GM12878 (cell line): Measurements from ENCODE around the gene SH2B2.

Experiments used
- CEBPB ChIP-seq, 2 experiments: fragments of 150-350 bp in 1 of 2; IDR thresholded peaks; 2 replicates each; pipeline ENCODE4 v1.6.1; 2012 to 2014; ENCODE audit warnings: low read depth in 2 of 2, low read length in 2 of 2, borderline replicate concordance in 1 of 2, inconsistent platforms in 1 of 2
- HDGF ChIP-seq: fragments of 450-650 bp; IDR thresholded peaks from 2 replicates; pipeline ENCODE4 v1.6.1; 2016; ENCODE audit warnings: antibody characterized with exemption
- SMAD1 ChIP-seq: fragments of 450-650 bp; IDR thresholded peaks from 2 replicates; pipeline ENCODE4 v1.6.1; 2018; ENCODE audit warnings: mild to moderate bottlenecking, low read depth; ENCODE audit not compliant: partially characterized antibody
- TF ChIP-seq, protein P1 (sequence below): IDR thresholded peaks from 2 replicates; pipeline ENCODE4 v1.6.1; 2011; ENCODE audit warnings: mild to moderate bottlenecking, low read depth, low read length, moderate library complexity; ENCODE audit not compliant: insufficient replicate concordance
- TF ChIP-seq, protein P2 (sequence below), 3 experiments: IDR thresholded peaks in 2 of 3; conservative IDR thresholded peaks in 1 of 3; 2 replicates each; pipeline ENCODE4 v1.5.1; 2011; ENCODE audit warnings: low read depth in 3 of 3, low read length in 3 of 3, mild to moderate bottlenecking in 3 of 3, control low read depth in 2 of 3, moderate library complexity in 2 of 3, inconsistent platforms in 1 of 3, mixed read lengths in 1 of 3; ENCODE audit not compliant: control insufficient read depth in 2 of 3, insufficient read depth in 1 of 3; ENCODE audit errors: extremely low read depth in 1 of 3

- TF ChIP-seq SMAD1 = no peak
- TF ChIP-seq, protein P1, sequence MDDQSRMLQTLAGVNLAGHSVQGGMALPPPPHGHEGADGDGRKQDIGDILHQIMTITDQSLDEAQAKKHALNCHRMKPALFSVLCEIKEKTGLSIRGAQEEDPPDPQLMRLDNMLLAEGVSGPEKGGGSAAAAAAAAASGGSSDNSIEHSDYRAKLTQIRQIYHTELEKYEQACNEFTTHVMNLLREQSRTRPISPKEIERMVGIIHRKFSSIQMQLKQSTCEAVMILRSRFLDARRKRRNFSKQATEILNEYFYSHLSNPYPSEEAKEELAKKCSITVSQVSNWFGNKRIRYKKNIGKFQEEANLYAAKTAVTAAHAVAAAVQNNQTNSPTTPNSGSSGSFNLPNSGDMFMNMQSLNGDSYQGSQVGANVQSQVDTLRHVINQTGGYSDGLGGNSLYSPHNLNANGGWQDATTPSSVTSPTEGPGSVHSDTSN = no peak
- TF ChIP-seq, protein P2, sequence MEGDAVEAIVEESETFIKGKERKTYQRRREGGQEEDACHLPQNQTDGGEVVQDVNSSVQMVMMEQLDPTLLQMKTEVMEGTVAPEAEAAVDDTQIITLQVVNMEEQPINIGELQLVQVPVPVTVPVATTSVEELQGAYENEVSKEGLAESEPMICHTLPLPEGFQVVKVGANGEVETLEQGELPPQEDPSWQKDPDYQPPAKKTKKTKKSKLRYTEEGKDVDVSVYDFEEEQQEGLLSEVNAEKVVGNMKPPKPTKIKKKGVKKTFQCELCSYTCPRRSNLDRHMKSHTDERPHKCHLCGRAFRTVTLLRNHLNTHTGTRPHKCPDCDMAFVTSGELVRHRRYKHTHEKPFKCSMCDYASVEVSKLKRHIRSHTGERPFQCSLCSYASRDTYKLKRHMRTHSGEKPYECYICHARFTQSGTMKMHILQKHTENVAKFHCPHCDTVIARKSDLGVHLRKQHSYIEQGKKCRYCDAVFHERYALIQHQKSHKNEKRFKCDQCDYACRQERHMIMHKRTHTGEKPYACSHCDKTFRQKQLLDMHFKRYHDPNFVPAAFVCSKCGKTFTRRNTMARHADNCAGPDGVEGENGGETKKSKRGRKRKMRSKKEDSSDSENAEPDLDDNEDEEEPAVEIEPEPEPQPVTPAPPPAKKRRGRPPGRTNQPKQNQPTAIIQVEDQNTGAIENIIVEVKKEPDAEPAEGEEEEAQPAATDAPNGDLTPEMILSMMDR (IDR thresholded peaks at IDR 0.05 in 2 of 3, conservative IDR thresholded peaks at IDR 0.05 in 1 of 3; ENCODE audit: control insufficient read depth in 2 of 3, extremely low read depth in 1 of 3, insufficient read depth in 1 of 3, low read depth in 3 of 3, low read length in 3 of 3) = no peak
- no peak for TF ChIP-seq CEBPB (IDR thresholded peaks at IDR 0.05; ENCODE audit: borderline replicate concordance in 1 of 2, low read depth in 2 of 2, low read length in 2 of 2)
- TF ChIP-seq HDGF = no peak
These were observed 11.5 kb upstream of the SH2B2 start for GRCh38 chr7:102275123-102275703.
